ENCODE data around the gene LRMDA.

Gene LRMDA

GRCh38 chr10:75632805-75633462, 201.5 kb downstream of the LRMDA start:
- in situ Hi-C loops (cut with MboI; ENCODE audit: low sequenced_read_pairs): no loop called here

DNA sequence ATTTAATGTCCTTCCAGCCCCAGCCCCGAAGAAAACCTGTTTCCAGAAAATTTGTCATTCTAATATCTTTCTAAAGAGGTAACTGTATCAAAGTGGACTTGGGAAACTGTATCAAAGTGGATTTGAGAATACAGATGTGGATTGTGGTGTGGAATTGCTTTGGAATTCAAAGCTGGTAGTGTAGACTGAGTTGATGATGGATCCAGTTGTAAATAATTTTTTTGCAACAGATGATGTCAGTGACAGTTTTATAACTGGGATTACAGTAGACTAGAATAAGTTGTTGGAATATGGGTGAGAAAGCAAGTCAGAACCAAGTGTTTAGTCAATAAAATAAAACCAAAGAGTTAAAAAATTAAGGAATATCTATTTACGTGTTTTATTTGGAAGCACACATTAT, 202.1 kb downstream of the LRMDA start:
- in situ Hi-C loops (cut with MboI; ENCODE audit: low sequenced_read_pairs): no loop called here

- in situ Hi-C loops (cut with MboI; ENCODE audit: low sequenced_read_pairs): no loop called here
Observed at GRCh38 chr10:75634947-75635346, 203.5 kb downstream of the LRMDA start.

- in situ Hi-C loops (cut with MboI; ENCODE audit: low sequenced_read_pairs): no loop called here
Observed at GRCh38 chr10:75638752-75639151, 207.3 kb downstream of the LRMDA start.

- in situ Hi-C loops (cut with MboI; ENCODE audit: low sequenced_read_pairs): no loop called here
Observed at GRCh38 chr10:75639736-75640135, 208.3 kb downstream of the LRMDA start.

DNA sequence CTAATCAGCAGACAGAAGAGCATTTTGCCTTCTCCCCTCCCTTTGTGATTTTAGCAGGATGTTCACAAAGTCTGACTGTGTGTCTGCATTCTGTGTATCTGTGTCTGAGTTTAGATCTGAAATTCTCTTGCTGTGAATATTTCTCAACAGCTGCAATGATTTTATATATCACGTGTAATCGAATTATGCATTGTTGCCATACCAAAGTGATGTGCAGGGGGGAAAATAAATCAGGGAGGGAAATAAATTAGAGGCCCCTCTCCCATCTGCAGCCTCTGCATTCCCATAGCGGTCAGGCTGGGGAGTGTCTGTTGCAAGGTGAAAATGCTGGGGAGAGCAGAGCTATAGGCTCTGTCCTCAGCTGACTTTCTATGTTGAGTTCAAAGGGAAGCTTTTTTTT, 209.0 kb downstream of the LRMDA start:
- in situ Hi-C loops (cut with MboI; ENCODE audit: low sequenced_read_pairs): no loop called here

DNA sequence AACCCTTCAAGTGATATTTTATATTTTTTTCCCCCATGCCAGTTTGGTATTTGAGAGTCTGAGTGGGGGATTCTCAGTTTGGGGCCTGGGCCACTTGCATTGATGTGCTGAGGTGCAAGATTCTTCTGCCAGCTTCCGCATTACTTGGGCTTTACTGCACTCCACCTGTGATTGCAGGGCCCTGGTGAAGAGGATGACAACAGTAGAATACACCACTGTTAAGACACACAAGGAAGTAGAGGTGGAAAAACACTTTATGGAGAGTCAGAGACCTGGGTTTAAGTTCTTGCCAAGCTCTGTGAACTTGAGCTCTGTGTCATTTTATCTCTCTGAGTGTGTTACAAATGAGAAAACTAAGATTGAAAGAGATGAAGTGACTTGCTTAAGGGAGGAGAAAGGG, 209.4 kb downstream of the LRMDA start:
- in situ Hi-C loops (cut with MboI; ENCODE audit: low sequenced_read_pairs): no loop called here

DNA sequence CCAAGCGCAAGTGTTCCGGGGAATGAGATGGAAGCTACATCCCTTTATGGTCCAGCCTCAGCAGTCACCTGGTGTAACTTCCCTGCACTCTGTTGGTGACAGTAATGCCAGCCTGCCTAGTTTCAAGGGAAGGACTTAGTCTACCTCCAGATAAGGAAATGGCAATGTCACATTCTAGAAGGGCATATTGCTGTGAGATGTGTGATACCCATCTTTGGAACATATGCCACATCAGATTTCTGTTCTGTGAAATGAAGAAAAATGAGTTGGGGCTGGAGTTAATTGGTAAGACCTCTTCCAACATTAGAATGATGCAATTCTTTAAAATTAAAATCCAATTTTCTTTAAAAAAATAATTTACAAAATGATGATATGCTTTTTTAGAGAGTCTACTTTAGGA, 212.0 kb downstream of the LRMDA start:
- in situ Hi-C loops (cut with MboI; ENCODE audit: low sequenced_read_pairs): no loop called here

DNA sequence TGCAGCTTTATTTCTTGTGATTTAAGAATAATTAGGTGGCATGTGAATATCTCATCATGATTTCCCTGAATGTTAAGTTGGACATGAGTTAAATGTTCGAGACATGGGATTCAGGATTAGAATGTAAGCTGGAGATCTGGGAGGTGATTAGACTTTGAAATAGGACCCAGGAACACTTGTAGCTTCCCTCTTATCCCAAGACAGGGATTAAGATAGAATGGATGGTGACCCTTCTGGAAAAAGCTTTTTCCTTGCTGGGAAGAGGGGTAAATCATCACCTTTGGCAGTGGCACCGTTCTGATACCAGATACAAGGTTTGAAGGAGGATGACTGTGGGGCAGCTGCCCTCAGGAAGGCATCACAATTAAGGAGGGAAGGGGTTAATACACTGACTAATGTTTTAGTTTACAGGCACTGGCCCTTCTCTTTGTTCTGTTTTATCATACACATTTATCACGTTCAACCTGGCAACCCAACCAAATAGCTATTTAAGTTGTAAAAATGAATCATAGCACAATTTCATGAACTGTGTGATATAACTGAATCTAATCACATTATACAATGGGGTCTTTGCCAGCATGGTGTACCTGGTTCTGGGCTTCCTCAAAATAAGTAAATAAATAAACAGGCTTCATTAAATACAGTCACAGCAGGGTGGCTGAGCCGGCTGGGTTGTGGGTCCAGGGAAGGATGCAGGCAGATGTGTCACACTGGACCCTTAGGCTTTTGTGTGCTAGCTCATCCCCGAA, 212.7 kb downstream of the LRMDA start:
- in situ Hi-C loops (cut with MboI; ENCODE audit: low sequenced_read_pairs): no loop called here

DNA sequence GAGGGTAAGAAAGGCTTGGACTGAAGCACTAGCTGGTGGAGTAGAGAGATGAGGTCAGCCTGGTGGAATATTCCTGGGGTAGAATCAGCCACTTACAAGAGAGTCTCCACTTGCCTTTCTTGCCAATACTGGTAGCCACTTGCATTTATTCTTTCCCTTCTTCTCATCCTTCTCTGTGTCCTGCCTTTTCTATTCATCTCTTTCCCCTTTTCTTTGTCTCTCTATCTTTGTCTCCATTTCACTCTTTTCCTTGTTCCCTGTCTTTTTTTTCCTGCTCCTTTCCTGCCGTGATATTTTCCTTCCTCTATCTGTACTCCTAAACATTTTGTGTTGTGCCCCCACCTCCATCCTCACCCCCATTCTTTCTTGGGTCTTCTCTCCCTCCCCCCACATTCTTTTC, 214.3 kb downstream of the LRMDA start:
- in situ Hi-C loops (cut with MboI; ENCODE audit: low sequenced_read_pairs): no loop called here

DNA sequence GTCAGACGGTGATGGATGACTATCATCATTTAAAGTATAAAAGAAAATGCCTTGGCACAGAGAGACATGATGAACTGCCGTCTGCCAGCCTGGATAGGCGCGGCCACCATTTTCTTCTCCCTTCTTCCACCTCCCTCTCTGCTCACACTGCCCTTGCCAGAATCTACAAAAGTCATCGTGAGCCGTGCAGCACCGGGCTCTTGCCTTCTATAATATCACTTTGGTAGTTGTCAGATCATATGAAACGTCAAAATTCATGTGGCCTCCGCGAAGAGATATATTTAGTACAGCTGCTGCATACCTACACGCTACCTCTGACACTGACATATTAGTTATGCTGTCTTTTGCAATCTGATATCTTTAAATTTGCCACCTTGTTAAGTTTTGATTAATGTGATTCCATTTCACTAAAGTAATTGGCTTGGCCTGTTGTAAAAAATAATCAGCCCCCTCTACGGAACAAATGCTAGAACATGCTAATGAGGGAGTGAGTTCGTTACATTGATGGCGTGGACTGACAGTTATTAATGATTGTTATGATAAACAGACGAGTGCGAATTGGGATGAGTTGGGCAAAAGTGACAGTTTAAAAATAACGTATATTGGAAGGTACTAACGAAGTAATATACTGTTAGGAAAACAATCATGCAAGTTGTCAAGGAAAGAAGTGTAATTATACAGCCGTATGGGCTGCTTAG, 214.9 kb downstream of the LRMDA start:
- in situ Hi-C loops (cut with MboI; ENCODE audit: low sequenced_read_pairs): no loop called here

DNA sequence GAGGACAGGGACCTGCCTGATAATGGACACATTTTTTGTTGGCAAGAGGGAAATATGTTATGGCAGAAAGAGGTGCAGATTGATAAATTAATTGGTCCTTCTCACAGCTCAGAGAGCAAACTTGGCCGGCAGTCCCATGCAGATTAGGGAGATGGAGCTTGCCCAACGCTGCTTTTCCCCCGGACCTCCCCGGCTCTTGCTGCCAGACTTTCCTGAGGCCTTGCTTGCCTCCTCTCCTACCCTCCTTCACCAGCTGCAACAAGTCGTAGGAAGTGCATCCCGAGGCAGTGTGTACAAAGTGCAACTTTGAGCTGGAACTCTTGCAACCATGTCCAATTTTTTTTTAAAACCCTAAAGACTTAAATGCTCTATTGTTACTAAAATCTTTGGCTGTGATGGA, 215.5 kb downstream of the LRMDA start:
- in situ Hi-C loops (cut with MboI; ENCODE audit: low sequenced_read_pairs): no loop called here

GRCh38 chr10:75647675-75648074, 216.3 kb downstream of the LRMDA start:
- in situ Hi-C loops (cut with MboI; ENCODE audit: low sequenced_read_pairs): no loop called here

- in situ Hi-C loops (cut with MboI; ENCODE audit: low sequenced_read_pairs): no loop called here
Observed at GRCh38 chr10:75648351-75648750, 216.9 kb downstream of the LRMDA start.

- in situ Hi-C loops (cut with MboI; ENCODE audit: low sequenced_read_pairs): no loop called here
Observed at GRCh38 chr10:75648854-75649253, 217.4 kb downstream of the LRMDA start.

GRCh38 chr10:75649466-75649865, 218.0 kb downstream of the LRMDA start:
- in situ Hi-C loops (cut with MboI; ENCODE audit: low sequenced_read_pairs): no loop called here

DNA sequence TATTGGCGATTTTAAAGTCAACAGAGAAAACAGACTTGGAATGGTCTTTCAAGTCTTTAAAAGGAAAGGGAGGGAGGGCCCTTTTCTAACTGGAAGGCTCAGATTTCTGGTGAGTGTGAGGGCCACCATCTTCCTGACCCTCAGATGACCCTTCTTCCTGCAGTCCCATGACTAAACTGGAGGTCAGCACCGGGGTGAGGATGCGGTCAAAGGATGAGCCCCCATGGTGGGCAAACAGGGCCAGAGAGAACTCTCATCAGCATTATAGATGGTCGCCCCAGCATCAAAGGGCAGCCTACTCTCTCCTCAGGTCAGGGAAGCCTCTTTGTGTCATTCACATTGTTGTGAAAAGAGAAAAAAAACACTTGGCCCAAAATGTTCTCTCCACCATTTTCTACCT, 219.2 kb downstream of the LRMDA start:
- in situ Hi-C loops (cut with MboI; ENCODE audit: low sequenced_read_pairs): no loop called here

DNA sequence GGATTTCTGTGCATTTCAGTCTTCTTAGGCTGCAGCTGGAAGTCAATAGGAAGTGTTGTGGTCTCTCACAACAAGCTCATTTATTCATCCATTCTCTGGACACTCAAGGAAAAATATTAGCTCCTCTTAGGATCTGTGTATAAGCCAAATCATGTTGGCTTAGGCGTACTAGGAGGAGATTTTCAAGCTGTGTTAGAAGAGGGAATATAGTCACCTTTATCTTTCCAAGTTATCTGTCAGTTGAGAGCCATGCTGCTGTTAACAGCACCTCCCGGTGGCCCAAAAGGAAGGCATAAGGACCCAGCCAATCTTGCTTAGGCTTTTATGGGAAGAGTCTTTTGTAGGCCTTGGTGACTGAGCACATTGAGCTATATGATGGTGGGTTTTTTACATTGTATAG, 220.0 kb downstream of the LRMDA start:
- in situ Hi-C loops (cut with MboI; ENCODE audit: low sequenced_read_pairs): no loop called here

- in situ Hi-C loops (cut with MboI; ENCODE audit: low sequenced_read_pairs): no loop called here
Observed at GRCh38 chr10:75652146-75652740, 220.8 kb downstream of the LRMDA start.

GRCh38 chr10:75653761-75654160, 222.3 kb downstream of the LRMDA start:
- in situ Hi-C loops (cut with MboI; ENCODE audit: low sequenced_read_pairs): no loop called here

GRCh38 chr10:75654171-75654771, 222.8 kb downstream of the LRMDA start:
- in situ Hi-C loops (cut with MboI; ENCODE audit: low sequenced_read_pairs): no loop called here
